GM18502 (cell line): ENCODE results near the gene NFAT5.
"Not testable (repeated sequence)": the region's sequence is repeated elsewhere in the genome, so short reads cannot be mapped to it uniquely, and the experiment has no call there.

Experiments
- ATAC-seq: cut with Tn5 transposase; IDR thresholded peaks from one replicate; pipeline ENCODE4 v1.9.1; 2021; ENCODE audit warnings: mild to moderate bottlenecking; ENCODE audit not compliant: unreplicated experiment, poor library complexity

Gene NFAT5

GRCh38 chr16:69621225-69621624, 55.5 kb downstream of the NFAT5 start:
- ATAC-seq: no peak

DNA sequence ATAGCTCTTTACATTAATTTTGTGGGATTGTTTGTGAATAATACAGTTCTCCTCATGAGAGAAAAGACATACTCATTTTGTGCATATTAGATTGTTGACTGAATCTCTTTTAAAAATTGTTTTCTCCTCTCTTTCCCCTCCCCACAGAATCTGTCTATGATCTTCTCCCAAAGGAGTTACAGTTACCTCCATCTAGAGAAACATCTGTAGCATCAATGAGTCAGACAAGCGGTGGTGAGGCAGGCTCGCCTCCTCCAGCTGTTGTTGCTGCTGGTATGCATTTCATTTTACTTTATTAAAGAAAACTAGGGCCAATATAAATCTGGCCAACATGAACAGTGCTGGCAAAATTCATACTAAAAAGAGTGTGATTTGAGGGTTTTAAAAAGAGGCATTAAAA, 60.5 kb downstream of the NFAT5 start:
- no peak for ATAC-seq

GRCh38 chr16:69632828-69633227, 67.1 kb downstream of the NFAT5 start:
- ATAC-seq: no peak

DNA sequence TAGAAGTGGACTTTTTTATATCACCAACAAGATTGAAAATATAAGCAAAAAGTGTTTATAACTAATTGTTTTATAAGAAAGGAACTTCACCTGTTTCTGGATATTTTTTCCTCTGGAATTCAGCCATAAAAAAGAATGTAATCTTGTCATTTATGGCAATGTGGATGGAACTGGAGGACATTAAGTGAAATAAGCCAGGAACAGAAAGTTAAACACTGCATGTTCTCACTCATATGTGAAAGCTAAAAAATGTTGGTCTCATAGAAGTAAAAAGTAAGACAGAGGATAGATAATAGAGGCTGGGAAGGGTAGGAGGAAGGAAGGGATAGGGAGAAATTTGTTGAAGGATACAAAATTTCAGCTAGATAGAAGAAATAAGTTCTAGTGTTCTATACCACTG, 67.6 kb downstream of the NFAT5 start:
- ATAC-seq: no peak

GRCh38 chr16:69636563-69637146, 70.9 kb downstream of the NFAT5 start:
- ATAC-seq: not testable (repeated sequence)

- not testable (repeated sequence) for ATAC-seq
These were observed 71.6 kb downstream of the NFAT5 start for GRCh38 chr16:69637206-69637865.

DNA sequence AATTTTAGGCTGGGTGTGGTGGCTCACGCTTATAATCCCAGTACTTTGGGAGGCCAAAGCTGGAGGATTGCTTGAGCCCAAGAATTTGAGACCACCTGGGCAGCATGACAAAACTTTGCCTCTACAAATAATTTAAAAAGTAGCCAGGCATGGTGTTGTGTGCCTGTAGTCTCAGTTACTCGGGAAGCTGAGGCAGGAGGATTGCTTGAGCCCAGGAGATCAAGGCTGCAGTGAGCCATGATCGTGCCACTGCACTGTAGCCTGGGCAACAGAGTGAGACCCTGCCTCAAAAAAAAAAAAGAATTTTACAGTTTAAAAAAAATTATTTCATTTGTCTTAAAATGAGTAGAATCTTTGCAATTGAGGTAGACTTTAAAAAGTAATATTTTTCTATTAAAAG, 78.2 kb downstream of the NFAT5 start:
- ATAC-seq: not testable (repeated sequence)

DNA sequence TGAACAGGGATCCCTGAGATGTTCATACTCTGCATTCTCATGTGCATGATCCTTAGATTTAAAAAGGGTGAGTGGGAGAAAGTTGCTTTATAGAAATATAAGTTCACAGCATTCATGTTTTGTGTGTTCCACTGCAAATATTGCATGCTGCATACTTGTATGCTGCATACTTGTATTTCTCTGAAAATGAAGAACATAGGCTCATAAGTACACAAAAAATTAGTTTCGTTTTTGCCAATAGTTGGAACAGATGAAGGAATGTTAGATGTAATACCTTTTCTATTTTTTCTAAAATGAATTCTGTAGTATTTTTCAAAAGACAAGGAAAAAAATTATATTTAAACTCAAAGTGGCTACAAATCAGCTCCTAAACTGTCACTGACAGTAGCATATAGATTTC, 79.0 kb downstream of the NFAT5 start:
- no peak for ATAC-seq

- no peak for ATAC-seq
These were observed 81.3 kb downstream of the NFAT5 start for GRCh38 chr16:69647020-69647419.

GRCh38 chr16:69651217-69651616, 85.5 kb downstream of the NFAT5 start:
- ATAC-seq: no peak

GRCh38 chr16:69654280-69654931, 88.6 kb downstream of the NFAT5 start:
- no peak for ATAC-seq

- no peak for ATAC-seq
These were observed 94.4 kb downstream of the NFAT5 start for GRCh38 chr16:69660166-69660565.

DNA sequence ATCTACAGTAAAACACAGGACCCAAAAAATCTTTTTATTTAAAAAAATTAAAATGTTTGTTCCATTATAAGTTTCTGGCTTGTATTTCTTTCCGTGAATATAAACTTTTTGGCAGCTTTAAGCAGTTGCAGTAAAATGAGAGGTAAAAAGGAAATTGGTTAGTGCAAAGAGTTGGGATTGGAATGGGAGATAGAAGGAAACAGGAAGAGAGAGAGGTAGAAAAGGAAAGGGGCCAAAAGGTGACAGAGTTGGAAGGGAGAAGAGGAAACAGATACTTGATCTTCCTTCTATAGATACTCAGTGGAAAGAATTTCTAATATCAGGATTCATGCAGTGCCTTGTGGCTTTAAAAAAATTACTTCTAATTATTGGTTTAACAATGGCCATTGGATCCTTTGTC, 97.1 kb downstream of the NFAT5 start:
- ATAC-seq: no peak

DNA sequence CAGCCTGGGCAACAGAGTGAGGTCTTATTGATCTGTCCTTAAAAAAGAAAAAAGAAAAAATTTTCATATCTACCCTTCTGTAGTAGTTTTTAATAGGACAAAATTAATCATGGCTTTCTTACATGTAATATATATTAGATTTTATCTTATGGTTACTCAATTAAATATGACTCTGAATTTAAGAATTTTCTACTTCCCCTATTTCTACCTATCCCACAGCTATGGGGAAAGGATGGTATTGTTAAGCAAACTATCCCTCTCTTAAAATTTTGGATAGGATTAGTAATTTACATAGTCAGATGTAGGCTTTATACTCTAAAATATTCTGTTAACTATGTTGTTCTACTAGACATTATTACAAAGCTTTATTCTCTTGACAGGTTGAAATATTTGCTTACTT, 98.1 kb downstream of the NFAT5 start:
- ATAC-seq: no peak

- no peak for ATAC-seq
These were observed 103.8 kb downstream of the NFAT5 start for GRCh38 chr16:69669577-69669976.

- ATAC-seq: no peak
These were observed 106.7 kb downstream of the NFAT5 start for GRCh38 chr16:69672315-69672997.

- ATAC-seq: no peak
These were observed 107.4 kb downstream of the NFAT5 start for GRCh38 chr16:69672998-69673713.

DNA sequence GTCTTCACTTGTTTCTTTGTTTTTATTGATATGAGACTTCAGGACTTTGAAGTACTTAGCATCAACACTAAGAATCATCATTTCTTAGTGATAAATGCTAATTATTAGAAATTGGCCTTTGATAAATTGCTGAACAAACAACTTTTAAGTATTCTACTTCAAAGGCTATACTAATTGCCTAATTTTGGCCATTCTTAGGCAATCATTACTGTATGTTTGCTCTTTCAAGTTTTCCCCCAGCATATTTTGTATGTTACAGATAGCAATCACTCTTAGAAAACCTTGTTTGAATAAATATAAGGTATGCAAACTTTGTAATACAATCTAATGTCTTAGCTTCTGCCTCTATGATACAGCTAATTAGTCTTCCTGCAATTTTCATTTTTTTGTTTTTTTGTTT, 114.6 kb downstream of the NFAT5 start:
- no peak for ATAC-seq

DNA sequence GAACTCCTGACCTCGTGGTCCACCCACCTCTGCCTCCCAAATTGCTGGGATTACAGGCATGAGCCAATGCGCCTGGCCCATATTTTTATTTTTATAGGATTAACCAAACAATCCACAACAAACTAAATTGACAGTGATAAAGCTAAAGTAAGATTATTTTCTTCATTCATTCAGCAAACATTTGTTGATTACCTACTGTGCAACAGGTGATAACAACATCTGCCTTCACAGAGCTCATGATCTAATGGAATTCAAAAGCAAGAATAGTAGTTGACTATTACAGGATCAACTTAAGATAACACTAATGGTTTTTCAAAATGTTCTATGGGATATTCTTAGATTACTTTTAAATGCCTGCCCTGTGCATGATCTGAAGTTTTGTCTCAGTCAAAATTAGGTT, 122.8 kb downstream of the NFAT5 start:
- no peak for ATAC-seq

- ATAC-seq: no peak
These were observed 126.5 kb downstream of the NFAT5 start for GRCh38 chr16:69691980-69692911.
